Fibroblast of peridontal ligament (primary cell): Measurements from ENCODE around the gene PRR23E.

Experiments
- DNase-seq: peaks from one replicate; pipeline ENCODE4 v3.0.0-alpha.2; 2010; ENCODE audit errors: extremely low read depth

PRR23E gene

GRCh38 chr3:127208483-127209100, 15.7 kb downstream of the PRR23E start:
- no peak for DNase-seq

- no peak for DNase-seq
Measured at GRCh38 chr3:127209155-127209839, 16.4 kb downstream of the PRR23E start.

- no peak for DNase-seq
Measured at GRCh38 chr3:127209840-127210653, 17.1 kb downstream of the PRR23E start.

GRCh38 chr3:127210654-127210943, 17.7 kb downstream of the PRR23E start:
- no peak for DNase-seq

- no peak for DNase-seq
Measured at GRCh38 chr3:127211118-127212060, 18.5 kb downstream of the PRR23E start.

GRCh38 chr3:127212231-127212630, 19.3 kb downstream of the PRR23E start:
- DNase-seq, result no peak

- no peak for DNase-seq
Measured at GRCh38 chr3:127212711-127213110, 19.8 kb downstream of the PRR23E start.

- DNase-seq, result no peak
Measured at GRCh38 chr3:127213381-127213918, 20.5 kb downstream of the PRR23E start.

- DNase-seq, result no peak
Measured at GRCh38 chr3:127214975-127215374, 22.0 kb downstream of the PRR23E start.

- DNase-seq, result no peak
Measured at GRCh38 chr3:127215714-127216414, 22.9 kb downstream of the PRR23E start.

GRCh38 chr3:127216415-127217261, 23.7 kb downstream of the PRR23E start:
- no peak for DNase-seq

GRCh38 chr3:127217596-127218453, 24.9 kb downstream of the PRR23E start:
- DNase-seq, result peak; percentile 2

- no peak for DNase-seq
Measured at GRCh38 chr3:127218454-127218922, 25.6 kb downstream of the PRR23E start.

GRCh38 chr3:127220497-127220896, 27.6 kb downstream of the PRR23E start:
- no peak for DNase-seq

- no peak for DNase-seq
Measured at GRCh38 chr3:127221037-127221436, 28.1 kb downstream of the PRR23E start.

- no peak for DNase-seq
Measured at GRCh38 chr3:127221446-127222035, 28.6 kb downstream of the PRR23E start.

GRCh38 chr3:127222163-127222562, 29.2 kb downstream of the PRR23E start:
- DNase-seq, result no peak

- no peak for DNase-seq
Measured at GRCh38 chr3:127222664-127223063, 29.7 kb downstream of the PRR23E start.

- no peak for DNase-seq
Measured at GRCh38 chr3:127224118-127224517, 31.2 kb downstream of the PRR23E start.
